Measurements from ENCODE around the gene PARP8. TPM values are rescaled to one million over a fixed set of nuclear protein-coding genes. Genes with fewer than 3 reads are reported as not detected.

PARP8 gene
- total and polyA plus RNA-seq, 2 of the 8 experiments (the other 6 are each of a cell fraction or from before 2014, with no cell fraction given) = 16.6 to 30.6 TPM

DNA sequence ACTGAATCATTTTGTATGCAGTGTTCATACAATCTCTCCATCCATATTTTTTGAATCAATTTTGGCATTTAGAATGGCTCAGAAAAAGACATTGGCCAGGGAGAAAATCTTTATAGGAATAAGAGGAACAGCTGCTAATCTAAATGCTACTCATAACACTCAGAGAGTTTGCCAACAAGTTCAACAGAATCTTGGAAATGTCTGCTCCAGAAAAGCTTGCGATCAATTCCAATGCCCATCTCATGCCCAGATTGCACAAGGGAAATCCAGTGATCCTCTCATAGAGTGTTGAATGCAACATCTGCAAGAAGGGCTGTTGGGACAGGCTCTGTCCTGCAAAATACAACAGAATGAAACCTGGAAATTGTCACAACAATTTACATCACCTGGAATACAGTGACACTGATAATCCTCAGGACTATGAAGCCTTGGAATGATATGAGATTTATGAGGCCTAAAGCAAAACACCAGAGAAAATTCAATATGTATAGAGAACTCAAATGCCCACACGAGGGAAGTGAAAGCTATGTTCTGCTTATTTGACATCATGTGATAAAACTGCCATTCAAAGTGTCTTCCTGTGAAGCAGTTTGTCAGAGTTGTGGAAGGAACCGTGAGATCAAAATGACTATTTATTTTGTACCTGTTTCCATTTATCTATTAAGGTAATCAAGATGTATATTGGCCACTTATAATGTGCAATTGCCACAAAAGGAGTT lies 190.1 kb downstream of the PARP8 start:
- no peak overlapping the region for H3K9ac ChIP-seq (replicated peaks in 1 of 4; ENCODE audit: extremely low read depth in 1 of 4, low read depth in 3 of 4, low read length in 3 of 4)
- no peaks in the 10 kb centered on the region for H3K79me2 ChIP-seq (ENCODE audit: control insufficient read depth in 1 of 2, insufficient read depth in 2 of 2, low read length in 2 of 2)
- H4K5ac ChIP-seq (ENCODE audit: insufficient read length, low read depth, low read length) = no peak overlapping the region
- H3K36me3 ChIP-seq (ENCODE audit: control insufficient read depth in 2 of 4, insufficient read depth in 4 of 4, low read length in 3 of 4) = no peaks in the 10 kb centered on the region
- H2BK20ac ChIP-seq (ENCODE audit: low read length) = no peak overlapping the region
- no peak overlapping the region for H2BK120ac ChIP-seq (replicated peaks; ENCODE audit: low read depth, low read length)
- TF ChIP-seq YY1 (IDR thresholded peaks at IDR 0.05; ENCODE audit: low read depth, low read length) (no peak), KDM5A (IDR thresholded peaks at IDR 0.05; ENCODE audit: low read length) (no peak), ZNF274 (IDR thresholded peaks at IDR 0.05; ENCODE audit: borderline replicate concordance, extremely low read depth, low read length) (no peak), BACH1 (IDR thresholded peaks at IDR 0.05; ENCODE audit: low read length) (no peak), HDAC2 (IDR thresholded peaks at IDR 0.05; ENCODE audit: borderline replicate concordance in 1 of 2, low read depth in 2 of 2, low read length in 2 of 2) (no peak), RFX5 (IDR thresholded peaks at IDR 0.05; ENCODE audit: borderline replicate concordance, low read depth, low read length) (no peak), TCF12 (IDR thresholded peaks at IDR 0.05; ENCODE audit: low read depth, low read length) (no peak), BCL11A (IDR thresholded peaks at IDR 0.05; ENCODE audit: low read depth in 2 of 2, low read length in 2 of 2) (no peak), GTF2F1 (IDR thresholded peaks at IDR 0.05; ENCODE audit: borderline replicate concordance, low read depth, low read length) (no peak), BRCA1 (IDR thresholded peaks at IDR 0.05; ENCODE audit: low read depth, low read length) (no peak), CBX8 (IDR thresholded peaks at IDR 0.05; ENCODE audit: borderline replicate concordance, low read depth, low read length) (no peak), SP1 (IDR thresholded peaks at IDR 0.05; ENCODE audit: low read depth, low read length) (no peak)
- TF ChIP-seq, protein P1, sequence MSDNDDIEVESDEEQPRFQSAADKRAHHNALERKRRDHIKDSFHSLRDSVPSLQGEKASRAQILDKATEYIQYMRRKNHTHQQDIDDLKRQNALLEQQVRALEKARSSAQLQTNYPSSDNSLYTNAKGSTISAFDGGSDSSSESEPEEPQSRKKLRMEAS (IDR thresholded peaks at IDR 0.05) = no peak
- H3K23ac ChIP-seq (ENCODE audit: insufficient read length) = no peak overlapping the region
- no peak overlapping the region for H2BK15ac ChIP-seq (ENCODE audit: low read length)
- H3K4ac ChIP-seq (replicated peaks; ENCODE audit: insufficient read length, low read depth, low read length) = no peak overlapping the region
- WGBS, 2 experiments (ENCODE audit: extremely low coverage in 1 of 2, insufficient coverage in 1 of 2, insufficient read length in 1 of 2, insufficient replicate concordance in 2 of 2, low coverage in 1 of 2, low lambda C conversion rate in 2 of 2, missing lambda C conversion rate in 1 of 2) = 91% methylated on average over 3 of the region's 3 CpGs; no CpG with 5 or more reads in 1 of the 2 experiments
- H2BK12ac ChIP-seq (ENCODE audit: low read depth, low read length) = no peak overlapping the region
- no peak overlapping the region for H3K27ac ChIP-seq (ENCODE audit: low read depth, low read length)
- DNase-seq (ENCODE audit: low read depth in 1 of 2, low spot score in 2 of 2) (no peak), FAIRE-seq (no peak)
- H3K4me3 ChIP-seq (ENCODE audit: extremely low read depth in 1 of 4, insufficient read depth in 2 of 4, low read depth in 3 of 4, low read length in 4 of 4) = no peak overlapping the region
- no peak overlapping the region for H2BK5ac ChIP-seq (ENCODE audit: low read depth, low read length)
- no peaks in the 10 kb centered on the region for H3K27me3 ChIP-seq (replicated peaks in 1 of 4; ENCODE audit: control insufficient read depth in 3 of 4, extremely low read depth in 1 of 4, insufficient read depth in 3 of 4, low read length in 3 of 4)
- H4K8ac ChIP-seq (ENCODE audit: extremely low read depth, insufficient read depth, low read length) = no peak overlapping the region
- H3K18ac ChIP-seq (ENCODE audit: extremely low read depth, low read length) = no peak overlapping the region
- H2AFZ ChIP-seq (ENCODE audit: low read length) = no peak overlapping the region
- no peak overlapping the region for H3K14ac ChIP-seq (ENCODE audit: insufficient read length)
- H4K20me1 ChIP-seq (replicated peaks in 1 of 2; ENCODE audit: control insufficient read depth in 1 of 2, insufficient read depth in 2 of 2, low read length in 2 of 2) = no peaks in the 10 kb centered on the region
- no peak overlapping the region for H4K91ac ChIP-seq (replicated peaks; ENCODE audit: insufficient read length, low read length)
- CTCF ChIA-PET (ENCODE audit: partially characterized antibody) = interaction anchor here (1.4 kb wide), 1 partner anchor 12 kb away, joined by 4 read pairs; no protein-coding TSS in a partner anchor
- H2AK5ac ChIP-seq (ENCODE audit: low read depth, low read length) = no peak overlapping the region
- POLR2A ChIA-PET (ENCODE audit: partially characterized antibody) = no interaction called here
- H3K79me1 ChIP-seq (ENCODE audit: low read depth, low read length) = no peaks in the 10 kb centered on the region
- H3K4me2 ChIP-seq (ENCODE audit: insufficient read depth in 1 of 2, low read depth in 2 of 2, low read length in 2 of 2) = no peak overlapping the region
- H3K4me1 ChIP-seq (replicated peaks in 1 of 4; ENCODE audit: control insufficient read depth in 3 of 4, insufficient read depth in 4 of 4, low read length in 3 of 4) = no peaks in the 10 kb centered on the region
- no peak overlapping the region for H3K56ac ChIP-seq (replicated peaks; ENCODE audit: insufficient read length, low read depth, low read length)
- H3K23me2 ChIP-seq (ENCODE audit: low read depth, low read length) = no peaks in the 10 kb centered on the region
- no peaks in the 10 kb centered on the region for H3K9me3 ChIP-seq (ENCODE audit: insufficient read depth in 2 of 2, low read depth in 1 of 2, low read length in 1 of 2)

Measured in H1 (cell line).